Thoracic aorta (tissue), 2 donors: ENCODE data around the gene KRT6B. TPM values are rescaled to one million over a fixed set of nuclear protein-coding genes. Genes with fewer than 3 reads are reported as not detected.

Experiments used
- ATAC-seq: fragments of 150-250 bp; one replicate; pipeline ENCODE4 v1.8.0; 2017; ENCODE audit warnings: low read depth; ENCODE audit not compliant: insufficient number of reproducible peaks, low FRiP score
- DNase-seq: peaks from one replicate; pipeline ENCODE4 v3.0.0-alpha.2; 2020; ENCODE audit warnings: low spot score
- H3K27ac ChIP-seq, 2 donors: fragments of 200-600 bp; sonication (generic); 1 replicate in 1 of 2; 2 replicates in 1 of 2; pipeline ENCODE4 v1.5.1; 2016; ENCODE audit warnings: mild to moderate bottlenecking in 2 of 2, moderate library complexity in 2 of 2
- H3K27me3 ChIP-seq: fragments of 200-600 bp; sonication (generic); replicated peaks from 2 replicates; pipeline ENCODE4 v1.6.0; 2016; ENCODE audit warnings: mild to moderate bottlenecking; ENCODE audit not compliant: insufficient read depth
- H3K36me3 ChIP-seq: fragments of 200-600 bp; sonication (generic); one replicate; pipeline ENCODE4 v1.5.1; 2016
- H3K4me1 ChIP-seq, 2 donors: fragments of 200-600 bp; sonication (generic); 1 replicate in 1 of 2; 2 replicates in 1 of 2; pipeline versions ENCODE4 v1.5.1 to v1.6.0; 2016; ENCODE audit warnings: low read depth in 2 of 2, mild to moderate bottlenecking in 1 of 2; ENCODE audit not compliant: control insufficient read depth in 1 of 2
- H3K4me3 ChIP-seq: fragments of 200-600 bp; sonication (generic); 2 replicates; pipeline ENCODE4 v1.5.1; 2016; ENCODE audit warnings: mild to moderate bottlenecking
- H3K9me3 ChIP-seq: fragments of 200-600 bp; sonication (generic); 2 replicates; pipeline ENCODE4 v1.5.1; 2016
- CTCF ChIP-seq: fragments of 200-600 bp; sonication (generic); IDR thresholded peaks from one replicate; pipeline ENCODE4 v1.5.1; 2019; ENCODE audit warnings: antibody characterized with exemption
- total RNA-seq, 2 donors: library from RNA; depleted of rRNA; stranded (reverse); fragments of >200 nt; gene quantifications; one replicate each; pipeline versions ENCODE4 v1.1.0 to v1.2.3, GENCODE V29; 2016

The KRT6B gene
- total RNA-seq, 2 donors from 2014 or later: 0.41 TPM; not detected in 1

GRCh38 chr12:52423661-52424500 is 28.1 kb downstream of the KRT6B start:
- Histone ChIP-seq H3K27me3 (no peaks in the 10 kb centered on the region), H3K36me3 (no peaks in the 10 kb centered on the region), H3K9me3 (no peaks in the 10 kb centered on the region), H3K4me1 (no peaks in the 10 kb centered on the region), H3K4me3 (no peak overlapping the region), H3K27ac (no peak overlapping the region)
- no peak for ATAC-seq
- no peak for TF ChIP-seq CTCF
- no peak for DNase-seq

- ATAC-seq (no peak), DNase-seq (no peak)
- no peaks in the 10 kb centered on the region for H3K36me3 ChIP-seq
- H3K4me1 ChIP-seq: no peaks in the 10 kb centered on the region
- H3K27me3 ChIP-seq: no peaks in the 10 kb centered on the region
- H3K4me3 ChIP-seq: no peak overlapping the region
- H3K27ac ChIP-seq: no peak overlapping the region
- TF ChIP-seq CTCF: no peak
- no peaks in the 10 kb centered on the region for H3K9me3 ChIP-seq
Observed at GRCh38 chr12:52423035-52423434, 28.9 kb downstream of the KRT6B start.

- no peak for DNase-seq
- Histone ChIP-seq H3K27me3 (no peaks in the 10 kb centered on the region), H3K36me3 (no peaks in the 10 kb centered on the region), H3K27ac (no peak overlapping the region), H3K9me3 (no peaks in the 10 kb centered on the region), H3K4me1 (no peaks in the 10 kb centered on the region), H3K4me3 (no peak overlapping the region)
- no peak for ATAC-seq
- no peak for TF ChIP-seq CTCF
Observed at GRCh38 chr12:52419656-52420055, 32.3 kb downstream of the KRT6B start.

GRCh38 chr12:52418576-52419110 is 33.3 kb downstream of the KRT6B start:
- Histone ChIP-seq H3K4me3 (no peak overlapping the region), H3K27me3 (no peaks in the 10 kb centered on the region), H3K36me3 (no peaks in the 10 kb centered on the region), H3K27ac (no peak overlapping the region), H3K4me1 (no peaks in the 10 kb centered on the region), H3K9me3 (no peaks in the 10 kb centered on the region)
- no peak for TF ChIP-seq CTCF
- ATAC-seq (no peak), DNase-seq (no peak)

GRCh38 chr12:52417740-52418139 is 34.2 kb downstream of the KRT6B start:
- Histone ChIP-seq H3K4me3 (no peak overlapping the region), H3K27ac (no peak overlapping the region), H3K27me3 (no peaks in the 10 kb centered on the region), H3K4me1 (no peaks in the 10 kb centered on the region), H3K9me3 (no peaks in the 10 kb centered on the region), H3K36me3 (no peaks in the 10 kb centered on the region)
- DNase-seq: no peak
- no peak for TF ChIP-seq CTCF
- no peak for ATAC-seq
